H9 (cell line): ENCODE results near the gene CDH4. TPM values are rescaled to one million over a fixed set of nuclear protein-coding genes. Genes with fewer than 3 reads are reported as not detected.

Source experiments
- DNase-seq: peaks from one replicate; pipeline ENCODE4 v3.0.0-alpha.2; 2017
- H2AFZ ChIP-seq: one replicate; pipeline ENCODE4 v1.6.1; 2013; ENCODE audit warnings: mild to moderate bottlenecking, low read length, control low read depth, moderate library complexity
- H2AK5ac ChIP-seq: 2 replicates; pipeline ENCODE4 v1.6.1; 2013; ENCODE audit warnings: low read length, control low read depth, mixed read lengths; ENCODE audit not compliant: insufficient read length
- H2BK120ac ChIP-seq: one replicate; pipeline ENCODE4 v1.6.1; 2013; ENCODE audit warnings: low read depth, mild to moderate bottlenecking, low read length, control low read depth, inconsistent platforms; ENCODE audit not compliant: poor library complexity, severe bottlenecking
- H2BK12ac ChIP-seq: 2 replicates; pipeline ENCODE4 v1.6.1; 2013; ENCODE audit warnings: low read length, control low read depth, mixed read lengths, low read depth; ENCODE audit not compliant: insufficient read length
- H2BK15ac ChIP-seq: 2 replicates; pipeline ENCODE4 v1.6.1; 2013; ENCODE audit warnings: low read depth, low read length, control low read depth
- H2BK20ac ChIP-seq: one replicate; pipeline ENCODE4 v1.6.1; 2013; ENCODE audit warnings: low read depth, mild to moderate bottlenecking, low read length, control low read depth, inconsistent platforms; ENCODE audit not compliant: poor library complexity, severe bottlenecking
- H2BK5ac ChIP-seq: 2 replicates; pipeline ENCODE4 v1.6.1; 2013; ENCODE audit warnings: low read length, control low read depth, mixed read lengths; ENCODE audit not compliant: insufficient read length
- H3K14ac ChIP-seq: 2 replicates; pipeline ENCODE4 v1.6.1; 2013; ENCODE audit warnings: low read length, control low read depth; ENCODE audit not compliant: insufficient read depth
- H3K18ac ChIP-seq: 2 replicates; pipeline ENCODE4 v1.6.1; 2013; ENCODE audit warnings: low read depth, mild to moderate bottlenecking, mixed read lengths, low read length, control low read depth; ENCODE audit not compliant: insufficient read length
- H3K23ac ChIP-seq: 2 replicates; pipeline ENCODE4 v1.6.1; 2013; ENCODE audit warnings: low read length, control low read depth, mixed read lengths, low read depth; ENCODE audit not compliant: insufficient read length
- H3K23me2 ChIP-seq: 2 replicates; pipeline ENCODE4 v1.6.1; 2013; ENCODE audit warnings: low read depth, mild to moderate bottlenecking, mixed read lengths, low read length, control low read depth; ENCODE audit not compliant: insufficient read length, poor library complexity, severe bottlenecking
- H3K27ac ChIP-seq: 2 replicates; pipeline ENCODE4 v1.5.1; 2013; ENCODE audit warnings: low read length, control low read depth, mixed read lengths, low read depth; ENCODE audit not compliant: insufficient read length
- H3K27me3 ChIP-seq: 2 replicates; pipeline ENCODE4 v1.6.1; 2013; ENCODE audit warnings: low read length, control low read depth, inconsistent platforms; ENCODE audit not compliant: insufficient read depth
- H3K4ac ChIP-seq: 2 replicates; pipeline ENCODE4 v1.6.1; 2013; ENCODE audit warnings: low read depth, mild to moderate bottlenecking, control low read depth, inconsistent platforms, low read length, moderate library complexity
- H3K4me1 ChIP-seq: 2 replicates; pipeline ENCODE4 v1.6.1; 2013; ENCODE audit warnings: low read length, control low read depth, inconsistent platforms; ENCODE audit not compliant: insufficient read depth
- H3K4me2 ChIP-seq: 2 replicates; pipeline ENCODE4 v1.6.1; 2013; ENCODE audit warnings: low read length, control low read depth, mixed read lengths; ENCODE audit not compliant: insufficient read length, insufficient read depth
- H3K56ac ChIP-seq: 2 replicates; pipeline ENCODE4 v1.6.1; 2013; ENCODE audit warnings: low read depth, mild to moderate bottlenecking, mixed read lengths, low read length, control low read depth; ENCODE audit not compliant: insufficient read length
- H3K79me1 ChIP-seq: 2 replicates; pipeline ENCODE4 v1.6.1; 2013; ENCODE audit warnings: low read depth, mild to moderate bottlenecking, moderate library complexity, low read length, control low read depth, inconsistent platforms; ENCODE audit not compliant: insufficient read depth, poor library complexity, severe bottlenecking
- H3K79me2 ChIP-seq: 2 replicates; pipeline ENCODE4 v1.6.1; 2013; ENCODE audit warnings: low read length, control low read depth, inconsistent platforms; ENCODE audit not compliant: insufficient read depth
- H3K9ac ChIP-seq: 2 replicates; pipeline ENCODE4 v1.6.1; 2013; ENCODE audit warnings: low read length, control low read depth, mixed read lengths; ENCODE audit not compliant: insufficient read length; ENCODE audit errors: extremely low read depth
- H3K9me3 ChIP-seq: one replicate; pipeline ENCODE4 v1.6.1; 2013; ENCODE audit warnings: low read depth, low read length, inconsistent platforms; ENCODE audit not compliant: control insufficient read depth
- H3T11ph ChIP-seq: one replicate; pipeline ENCODE4 v1.6.1; 2013; ENCODE audit warnings: mild to moderate bottlenecking, low read length, control low read depth, inconsistent platforms
- H4K20me1 ChIP-seq: one replicate; pipeline ENCODE4 v1.6.1; 2013; ENCODE audit not compliant: control insufficient read depth, insufficient read length, insufficient read depth
- H4K5ac ChIP-seq: 2 replicates; pipeline ENCODE4 v1.6.1; 2013; ENCODE audit warnings: low read depth, mild to moderate bottlenecking, mixed read lengths, low read length, control low read depth; ENCODE audit not compliant: insufficient read length
- H4K8ac ChIP-seq: replicated peaks from 2 replicates; pipeline ENCODE4 v1.6.1; 2013; ENCODE audit warnings: low read length, control low read depth, mixed read lengths, low read depth; ENCODE audit not compliant: insufficient read length
- H4K91ac ChIP-seq: 2 replicates; pipeline ENCODE4 v1.6.1; 2013; ENCODE audit warnings: low read depth, mild to moderate bottlenecking, moderate library complexity, mixed read lengths, low read length, control low read depth; ENCODE audit not compliant: insufficient read length
- H3K27ac Mint-ChIP-seq, 3 experiments: 2 replicates in 2 of 3; 3 replicates in 1 of 3; pipeline ENCODE4 v1.8.0; 2020 to 2021; ENCODE audit warnings: mixed read lengths in 3 of 3, mild to moderate bottlenecking in 1 of 3, moderate library complexity in 1 of 3
- H3K27me3 Mint-ChIP-seq: 2 replicates; pipeline ENCODE4 v1.8.0; 2021; ENCODE audit warnings: low read depth, mild to moderate bottlenecking, moderate library complexity, mixed read lengths
- H3K36me3 Mint-ChIP-seq, 3 experiments: 2 replicates in 2 of 3; 3 replicates in 1 of 3; pipeline ENCODE4 v1.8.0; 2020 to 2021; ENCODE audit warnings: low read depth in 3 of 3, mixed read lengths in 3 of 3; ENCODE audit not compliant: insufficient read depth in 1 of 3
- H3K4me1 Mint-ChIP-seq, 2 experiments: 2 replicates each; pipeline ENCODE4 v1.8.0; 2020; ENCODE audit warnings: mixed read lengths in 2 of 2
- H3K4me3 Mint-ChIP-seq, 2 experiments: 2 replicates in 1 of 2; 3 replicates in 1 of 2; pipeline ENCODE4 v1.8.0; 2020 to 2021; ENCODE audit warnings: mild to moderate bottlenecking in 2 of 2, mixed read lengths in 2 of 2, moderate library complexity in 1 of 2
- H3K9me3 Mint-ChIP-seq, 2 experiments: 2 replicates in 1 of 2; 3 replicates in 1 of 2; pipeline ENCODE4 v1.8.0; 2020; ENCODE audit warnings: mild to moderate bottlenecking in 2 of 2, mixed read lengths in 2 of 2, moderate library complexity in 1 of 2
- CTCF ChIP-seq: fragments of 200-600 bp; sonication (generic); conservative IDR thresholded peaks from 3 replicates; pipeline ENCODE4 v1.8.0; 2021; ENCODE audit warnings: antibody characterized with exemption, mild to moderate bottlenecking
- WGBS: extraction: QIAGEN DNeasy Blood & Tissue Kit; methylation state at CpG from one replicate; pipeline ENCODE4 v1.1.7; 2013; ENCODE audit warnings: missing lambda C conversion rate, low lambda C conversion rate, mixed read lengths; ENCODE audit not compliant: insufficient read length; ENCODE audit errors: extremely low coverage; 5-methylcytosine and 5-hydroxymethylcytosine counted together
- total RNA-seq: library from RNA; stranded (reverse); gene quantifications from 2 replicates; pipeline ENCODE4 v1.2.1, GENCODE V29; 2021

Gene CDH4
- total RNA-seq, 1 experiment from 2014 or later: 3.0 TPM

GRCh38 chr20:61790116-61790827, 538.2 kb downstream of the CDH4 start:
- Histone ChIP-seq H2BK12ac (no peak overlapping the region), H3K27me3 (peaks cover 4% of the 10 kb centered on the region; the same call in 1 of the 2 replicates), H3K56ac (no peak overlapping the region), H3K4ac (no peak overlapping the region), H3K9ac (no peak overlapping the region), H2BK5ac (no peak overlapping the region), H3T11ph (no peak overlapping the region), H3K4me1 (no peaks in the 10 kb centered on the region), H4K20me1 (no peaks in the 10 kb centered on the region), H2BK120ac (no peak overlapping the region), H3K79me2 (no peaks in the 10 kb centered on the region), H3K23ac (no peak overlapping the region), H3K4me2 (no peak overlapping the region), H4K8ac (no peak overlapping the region), H3K14ac (no peak overlapping the region), H2BK20ac (no peak overlapping the region), H4K91ac (no peak overlapping the region), H3K18ac (no peak overlapping the region), H3K79me1 (no peaks in the 10 kb centered on the region), H3K27ac (no peak overlapping the region), H3K23me2 (no peaks in the 10 kb centered on the region), H2BK15ac (no peak overlapping the region), H2AK5ac (no peak overlapping the region), H2AFZ (no peak overlapping the region), H4K5ac (no peak overlapping the region), H3K9me3 (no peaks in the 10 kb centered on the region)
- no peak for TF ChIP-seq CTCF
- DNase-seq: no peak
- H3K9me3 Mint-ChIP-seq: no peaks in the 10 kb centered on the region
- H3K4me3 Mint-ChIP-seq: no peak overlapping the region
- H3K27me3 Mint-ChIP-seq: peaks cover 67% of the 10 kb centered on the region
- no peak overlapping the region for H3K27ac Mint-ChIP-seq
- H3K36me3 Mint-ChIP-seq: no peaks in the 10 kb centered on the region
- 100% methylated on average over 1 of the region's 2 CpGs for WGBS
- no peaks in the 10 kb centered on the region for H3K4me1 Mint-ChIP-seq
